Measurements from ENCODE around the gene RXRB. TPM values are rescaled to one million over a fixed set of nuclear protein-coding genes. Genes with fewer than 3 reads are reported as not detected.

Gene RXRB
- polyA plus RNA-seq, 1 donor (not counting 4 experiments of a cell fraction or from before 2014, with no cell fraction given): 23.2 TPM

DNA sequence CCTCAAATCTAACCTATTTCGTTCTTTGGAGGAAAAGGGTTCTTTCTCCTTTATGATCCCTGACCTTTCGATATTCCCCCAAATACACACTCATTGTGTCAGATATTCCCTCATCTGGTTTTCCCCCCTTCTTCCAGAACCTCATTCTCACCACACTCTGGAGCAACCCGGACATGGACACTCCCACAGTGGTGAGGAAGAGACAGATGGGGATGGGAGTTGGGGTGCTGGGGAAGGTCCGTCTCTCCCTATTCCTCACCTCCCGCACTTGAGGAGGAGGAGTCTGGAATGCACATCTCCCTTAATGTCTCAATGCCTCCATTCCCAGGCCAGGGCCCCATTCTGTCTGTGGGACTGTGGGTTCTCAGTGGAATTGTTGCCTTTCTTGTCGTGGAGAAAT, 1.5 kb upstream of the RXRB start:
- no peak for DNase-seq (ENCODE audit: low read depth, low spot score)
- Histone ChIP-seq H3K4me2 (ENCODE audit: control insufficient read depth, extremely low read depth, insufficient read depth, low read depth, low read length) (peak overlapping the region; percentile 100), H3K9me3 (ENCODE audit: control insufficient read depth, low read depth, low read length) (no peaks in the 10 kb centered on the region), H3K27ac (ENCODE audit: control insufficient read depth, insufficient read depth, low read length) (peak overlapping the region; percentile 99), H3K79me2 (ENCODE audit: control insufficient read depth, insufficient read depth, low read length) (peaks cover 38% of the 10 kb centered on the region), H3K4me1 (ENCODE audit: control insufficient read depth, extremely low read depth, insufficient read depth, low read length) (peaks cover 45% of the 10 kb centered on the region), H3K36me3 (ENCODE audit: control insufficient read depth in 2 of 2, extremely low read depth in 1 of 2, insufficient read depth in 2 of 2, low read length in 2 of 2) (peaks cover 21 to 31% of the 10 kb centered on the region in 2 experiments), H3K27me3 (ENCODE audit: control insufficient read depth, extremely low read depth, insufficient read depth, low read length) (no peaks in the 10 kb centered on the region), H2AFZ (ENCODE audit: control insufficient read depth, low read length) (no peak overlapping the region), H4K20me1 (ENCODE audit: control insufficient read depth, extremely low read depth, insufficient read depth, low read length) (peaks cover 3% of the 10 kb centered on the region), H3K4me3 (ENCODE audit: control insufficient read depth in 2 of 3, extremely low read depth in 1 of 3, insufficient read depth in 2 of 3, low read depth in 1 of 3, low read length in 3 of 3) (peak overlapping the region; percentile 85 to 99 (median 88)), H3K9me1 (ENCODE audit: control insufficient read depth, extremely low read depth, insufficient read depth, low read length) (peaks cover 7% of the 10 kb centered on the region), H3K9ac (ENCODE audit: control insufficient read depth, extremely low read depth, insufficient read depth, low read length) (peak overlapping the region; percentile 95)
- TF ChIP-seq EZH2 (IDR thresholded peaks at IDR 0.05; ENCODE audit: low read length): no peak
- TF ChIP-seq, protein P1, sequence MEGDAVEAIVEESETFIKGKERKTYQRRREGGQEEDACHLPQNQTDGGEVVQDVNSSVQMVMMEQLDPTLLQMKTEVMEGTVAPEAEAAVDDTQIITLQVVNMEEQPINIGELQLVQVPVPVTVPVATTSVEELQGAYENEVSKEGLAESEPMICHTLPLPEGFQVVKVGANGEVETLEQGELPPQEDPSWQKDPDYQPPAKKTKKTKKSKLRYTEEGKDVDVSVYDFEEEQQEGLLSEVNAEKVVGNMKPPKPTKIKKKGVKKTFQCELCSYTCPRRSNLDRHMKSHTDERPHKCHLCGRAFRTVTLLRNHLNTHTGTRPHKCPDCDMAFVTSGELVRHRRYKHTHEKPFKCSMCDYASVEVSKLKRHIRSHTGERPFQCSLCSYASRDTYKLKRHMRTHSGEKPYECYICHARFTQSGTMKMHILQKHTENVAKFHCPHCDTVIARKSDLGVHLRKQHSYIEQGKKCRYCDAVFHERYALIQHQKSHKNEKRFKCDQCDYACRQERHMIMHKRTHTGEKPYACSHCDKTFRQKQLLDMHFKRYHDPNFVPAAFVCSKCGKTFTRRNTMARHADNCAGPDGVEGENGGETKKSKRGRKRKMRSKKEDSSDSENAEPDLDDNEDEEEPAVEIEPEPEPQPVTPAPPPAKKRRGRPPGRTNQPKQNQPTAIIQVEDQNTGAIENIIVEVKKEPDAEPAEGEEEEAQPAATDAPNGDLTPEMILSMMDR (optimal IDR thresholded peaks at IDR 0.05 in 1 of 3, IDR thresholded peaks at IDR 0.05 in 1 of 3, conservative IDR thresholded peaks at IDR 0.05 in 1 of 3; ENCODE audit: extremely low read depth in 1 of 3, insufficient read depth in 2 of 3, low read length in 3 of 3): no peak
- dilution Hi-C loops (cut with MboI; ENCODE audit: extremely low pct_ligation_motif_present, low sequenced_read_pairs): no loop called here
- no peak for FAIRE-seq

GRCh38 chr6:33201147-33201545, 681 bp upstream of the RXRB start:
- no peak for FAIRE-seq

More at GRCh38 chr6:33201147-33201545, 681 bp upstream of the RXRB start:
- H3K36me3 ChIP-seq (ENCODE audit: control insufficient read depth in 2 of 2, extremely low read depth in 1 of 2, insufficient read depth in 2 of 2, low read length in 2 of 2): peaks cover 22 to 32% of the 10 kb centered on the region in 2 experiments
- DNase-seq (ENCODE audit: low read depth, low spot score): no peak
- peak overlapping the region; percentile 100 for H3K4me2 ChIP-seq (ENCODE audit: control insufficient read depth, extremely low read depth, insufficient read depth, low read depth, low read length)
- no peaks in the 10 kb centered on the region for H3K9me3 ChIP-seq (ENCODE audit: control insufficient read depth, low read depth, low read length)
- peaks cover 3% of the 10 kb centered on the region for H4K20me1 ChIP-seq (ENCODE audit: control insufficient read depth, extremely low read depth, insufficient read depth, low read length)
- H2AFZ ChIP-seq (ENCODE audit: control insufficient read depth, low read length): peak overlapping the region; percentile 91
- H3K9ac ChIP-seq (ENCODE audit: control insufficient read depth, extremely low read depth, insufficient read depth, low read length): peak overlapping the region; percentile 95
- peaks cover 38% of the 10 kb centered on the region for H3K79me2 ChIP-seq (ENCODE audit: control insufficient read depth, insufficient read depth, low read length)
- no peaks in the 10 kb centered on the region for H3K27me3 ChIP-seq (ENCODE audit: control insufficient read depth, extremely low read depth, insufficient read depth, low read length)
- H3K4me1 ChIP-seq (ENCODE audit: control insufficient read depth, extremely low read depth, insufficient read depth, low read length): peaks cover 39% of the 10 kb centered on the region
- dilution Hi-C loops (cut with MboI; ENCODE audit: extremely low pct_ligation_motif_present, low sequenced_read_pairs): no loop called here
- H3K4me3 ChIP-seq (ENCODE audit: control insufficient read depth in 2 of 3, extremely low read depth in 1 of 3, insufficient read depth in 2 of 3, low read depth in 1 of 3, low read length in 3 of 3): peak overlapping the region; percentile 85 to 99 (median 88)
- H3K27ac ChIP-seq (ENCODE audit: control insufficient read depth, insufficient read depth, low read length): peak overlapping the region; percentile 99
- TF ChIP-seq EZH2 (IDR thresholded peaks at IDR 0.05; ENCODE audit: low read length): no peak
- TF ChIP-seq, protein P1 (optimal IDR thresholded peaks at IDR 0.05 in 1 of 3, IDR thresholded peaks at IDR 0.05 in 1 of 3, conservative IDR thresholded peaks at IDR 0.05 in 1 of 3; ENCODE audit: extremely low read depth in 1 of 3, insufficient read depth in 2 of 3, low read length in 3 of 3): no peak
- peaks cover 7% of the 10 kb centered on the region for H3K9me1 ChIP-seq (ENCODE audit: control insufficient read depth, extremely low read depth, insufficient read depth, low read length)

Measured in keratinocyte (primary cell).